ENCODE measurements around the gene ZNF598.

- TF ChIP-seq CTCF (IDR thresholded peaks at IDR 0.05) (no peak), POLR2A (IDR thresholded peaks at IDR 0.05) (no peak)
Measured at GRCh38 chr16:1985466-1986150, 24.0 kb downstream of the ZNF598 start.

Measured in testis (tissue), 2 donors.